ENCODE measurements around the gene GUCY1B1. TPM values are rescaled to one million over a fixed set of nuclear protein-coding genes. Genes with fewer than 3 reads are reported as not detected.

Gene GUCY1B1
- total RNA-seq, 1 experiment from 2014 or later: not detected

DNA sequence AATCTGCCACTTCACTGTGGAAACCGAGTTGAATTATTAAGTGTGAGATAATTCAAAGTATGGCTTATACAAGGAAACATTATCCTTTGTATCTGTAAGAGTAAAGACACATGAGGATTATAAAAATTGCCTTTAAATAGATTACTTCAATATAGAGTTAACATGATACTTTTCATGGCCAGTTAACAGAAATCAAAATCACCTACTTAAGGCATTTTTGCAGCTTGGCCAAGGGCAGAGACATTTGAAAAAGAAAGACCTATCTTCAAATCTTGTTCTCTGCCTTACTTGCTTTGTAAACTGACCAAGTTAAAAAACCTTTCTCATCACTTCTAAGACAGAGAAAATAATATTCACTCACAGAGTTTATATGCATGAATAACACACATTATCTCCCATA, 44.9 kb upstream of the GUCY1B1 start:
- POLR2A ChIA-PET: no interaction called here

DNA sequence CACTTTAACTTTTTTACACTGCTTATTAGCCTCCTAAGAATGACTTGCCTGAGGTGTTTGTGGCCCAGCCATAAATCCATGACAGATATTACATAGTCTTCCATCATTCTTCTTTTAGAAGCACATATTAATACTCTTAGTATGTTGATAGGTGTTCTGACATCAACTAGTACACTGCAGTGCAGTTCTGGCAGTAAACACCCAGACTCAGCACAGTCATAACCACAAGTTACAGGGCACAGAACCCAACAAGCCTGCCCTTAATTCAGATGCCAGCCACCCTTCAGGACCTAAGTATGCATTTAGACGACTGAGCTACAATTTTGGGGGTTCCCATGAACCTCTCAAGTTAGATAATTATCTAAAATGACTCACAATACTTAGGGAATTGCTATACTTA, 36.5 kb upstream of the GUCY1B1 start:
- intact Hi-C loops (cut with micrococcal nuclease): no loop called here
- Mint-ChIP-seq H3K9me3 (ENCODE audit: unreplicated experiment) (peaks cover 6% of the 10 kb centered on the region), H3K4me1 (ENCODE audit: insufficient read depth, unreplicated experiment) (peaks cover 7% of the 10 kb centered on the region), H3K4me3 (ENCODE audit: unreplicated experiment) (no peak overlapping the region), H3K27ac (ENCODE audit: low read depth, unreplicated experiment) (no peak overlapping the region), H3K27me3 (ENCODE audit: insufficient read depth, unreplicated experiment) (no peaks in the 10 kb centered on the region), H3K36me3 (ENCODE audit: insufficient read depth, unreplicated experiment) (no peaks in the 10 kb centered on the region)
- TF ChIP-seq, protein P1, sequence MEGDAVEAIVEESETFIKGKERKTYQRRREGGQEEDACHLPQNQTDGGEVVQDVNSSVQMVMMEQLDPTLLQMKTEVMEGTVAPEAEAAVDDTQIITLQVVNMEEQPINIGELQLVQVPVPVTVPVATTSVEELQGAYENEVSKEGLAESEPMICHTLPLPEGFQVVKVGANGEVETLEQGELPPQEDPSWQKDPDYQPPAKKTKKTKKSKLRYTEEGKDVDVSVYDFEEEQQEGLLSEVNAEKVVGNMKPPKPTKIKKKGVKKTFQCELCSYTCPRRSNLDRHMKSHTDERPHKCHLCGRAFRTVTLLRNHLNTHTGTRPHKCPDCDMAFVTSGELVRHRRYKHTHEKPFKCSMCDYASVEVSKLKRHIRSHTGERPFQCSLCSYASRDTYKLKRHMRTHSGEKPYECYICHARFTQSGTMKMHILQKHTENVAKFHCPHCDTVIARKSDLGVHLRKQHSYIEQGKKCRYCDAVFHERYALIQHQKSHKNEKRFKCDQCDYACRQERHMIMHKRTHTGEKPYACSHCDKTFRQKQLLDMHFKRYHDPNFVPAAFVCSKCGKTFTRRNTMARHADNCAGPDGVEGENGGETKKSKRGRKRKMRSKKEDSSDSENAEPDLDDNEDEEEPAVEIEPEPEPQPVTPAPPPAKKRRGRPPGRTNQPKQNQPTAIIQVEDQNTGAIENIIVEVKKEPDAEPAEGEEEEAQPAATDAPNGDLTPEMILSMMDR (IDR thresholded peaks at IDR 0.05; ENCODE audit: unreplicated experiment): no peak
- BruUV-seq (replicated peaks): no TSS peak
- ChIA-PET POLR2A (no interaction called here), CTCF (no interaction called here)
- DNase-seq (ENCODE audit: unreplicated experiment): no peak

More for the DNA sequence above, 44.9 kb upstream of the GUCY1B1 start:
- H3K4me3 Mint-ChIP-seq (ENCODE audit: unreplicated experiment): no peak overlapping the region
- H3K27me3 Mint-ChIP-seq (ENCODE audit: insufficient read depth, unreplicated experiment): no peaks in the 10 kb centered on the region
- BruUV-seq (replicated peaks): no TSS peak
- no peak overlapping the region for H3K27ac Mint-ChIP-seq (ENCODE audit: low read depth, unreplicated experiment)
- no peaks in the 10 kb centered on the region for H3K36me3 Mint-ChIP-seq (ENCODE audit: insufficient read depth, unreplicated experiment)
- CTCF ChIA-PET: interaction anchor here (0.6 to 0.7 kb wide), 2 partner anchors 20 to 310 kb away, joined by 3 to 4 read pairs; no protein-coding TSS in a partner anchor
- intact Hi-C loops (cut with micrococcal nuclease): no loop called here
- no peaks in the 10 kb centered on the region for H3K4me1 Mint-ChIP-seq (ENCODE audit: insufficient read depth, unreplicated experiment)
- no peak for DNase-seq (ENCODE audit: unreplicated experiment)
- TF ChIP-seq, protein P1 (IDR thresholded peaks at IDR 0.05; ENCODE audit: unreplicated experiment): no peak
- no peaks in the 10 kb centered on the region for H3K9me3 Mint-ChIP-seq (ENCODE audit: unreplicated experiment)

DNA sequence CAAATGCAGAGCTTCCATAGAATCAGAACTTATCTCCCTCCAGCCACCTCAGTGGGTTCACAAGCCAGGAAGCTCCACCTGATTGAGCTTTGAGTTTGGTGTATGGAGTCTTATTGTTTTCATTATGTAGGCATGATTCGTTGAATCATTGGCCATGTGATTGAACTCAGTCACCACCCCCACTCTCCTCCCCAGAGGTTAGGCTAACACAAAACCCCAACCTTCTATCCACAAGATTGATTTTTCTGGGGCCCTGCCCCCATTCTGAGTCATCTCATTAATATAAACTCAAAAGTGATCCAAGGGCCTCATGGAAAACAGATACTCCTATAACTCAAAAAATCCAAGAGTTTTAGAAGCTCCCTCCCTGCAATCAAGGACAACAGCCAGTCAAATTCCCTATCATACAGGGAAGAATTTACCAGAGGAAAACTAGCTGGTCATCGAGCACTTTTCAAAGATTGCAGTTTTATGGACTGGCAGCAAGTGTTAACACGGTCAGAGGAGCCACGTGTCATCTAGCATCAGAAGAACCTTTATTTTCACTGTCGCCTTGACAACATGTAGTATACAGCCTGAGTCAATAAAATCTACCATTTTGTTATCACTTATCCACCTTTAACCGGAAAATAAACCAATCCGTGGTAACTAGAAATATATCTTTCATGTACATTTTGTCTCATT, 35.9 kb upstream of the GUCY1B1 start:
- Mint-ChIP-seq H3K9me3 (ENCODE audit: unreplicated experiment) (peaks cover 6% of the 10 kb centered on the region), H3K27ac (ENCODE audit: low read depth, unreplicated experiment) (no peak overlapping the region), H3K27me3 (ENCODE audit: insufficient read depth, unreplicated experiment) (no peaks in the 10 kb centered on the region), H3K36me3 (ENCODE audit: insufficient read depth, unreplicated experiment) (no peaks in the 10 kb centered on the region), H3K4me3 (ENCODE audit: unreplicated experiment) (no peak overlapping the region), H3K4me1 (ENCODE audit: insufficient read depth, unreplicated experiment) (peaks cover 7% of the 10 kb centered on the region)
- BruUV-seq (replicated peaks): no TSS peak
- intact Hi-C loops (cut with micrococcal nuclease): no loop called here
- no peak for DNase-seq (ENCODE audit: unreplicated experiment)
- CTCF ChIA-PET: interaction anchor here (0.6 to 1.5 kb wide), 2 partner anchors 25 to 42 kb away, joined by 3 read pairs; no protein-coding TSS in a partner anchor
- POLR2A ChIA-PET: no interaction called here
- TF ChIP-seq, protein P1 (IDR thresholded peaks at IDR 0.05; ENCODE audit: unreplicated experiment): no peak

DNA sequence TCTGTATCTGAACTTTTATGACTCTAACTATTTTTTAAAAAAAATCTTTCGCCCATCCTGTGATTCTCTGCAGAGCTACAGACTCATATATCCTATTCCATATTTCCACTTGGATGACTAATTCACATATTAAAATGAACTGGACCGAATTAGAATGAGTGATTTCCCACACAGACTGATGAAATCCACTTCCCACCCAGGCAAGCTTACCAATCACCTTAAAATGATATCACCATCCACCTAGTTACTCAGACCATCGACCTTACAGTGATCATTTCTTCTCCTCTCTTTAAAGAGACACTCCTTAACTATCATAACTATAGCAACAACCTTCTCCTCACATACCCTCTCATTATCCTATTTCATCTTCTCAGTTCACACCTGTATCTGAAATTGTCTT, 34.1 kb upstream of the GUCY1B1 start:
- no peaks in the 10 kb centered on the region for H3K27me3 Mint-ChIP-seq (ENCODE audit: insufficient read depth, unreplicated experiment)

More for the DNA sequence above, 34.1 kb upstream of the GUCY1B1 start:
- DNase-seq (ENCODE audit: unreplicated experiment): no peak
- intact Hi-C loops (cut with micrococcal nuclease): no loop called here
- BruUV-seq (replicated peaks): no TSS peak
- Mint-ChIP-seq H3K4me1 (ENCODE audit: insufficient read depth, unreplicated experiment) (peaks cover 7% of the 10 kb centered on the region), H3K9me3 (ENCODE audit: unreplicated experiment) (peaks cover 6% of the 10 kb centered on the region), H3K36me3 (ENCODE audit: insufficient read depth, unreplicated experiment) (no peaks in the 10 kb centered on the region), H3K4me3 (ENCODE audit: unreplicated experiment) (no peak overlapping the region), H3K27ac (ENCODE audit: low read depth, unreplicated experiment) (no peak overlapping the region)
- ChIA-PET POLR2A (interaction anchor here (0.6 to 1.1 kb wide), 2 partner anchors 18 to 161 kb away, joined by 3 read pairs; no protein-coding TSS in a partner anchor), CTCF (no interaction called here)
- TF ChIP-seq, protein P1 (IDR thresholded peaks at IDR 0.05; ENCODE audit: unreplicated experiment): no peak
